ENCODE measurements around the gene TPO.
"Not testable (repeated sequence)": the region's sequence is repeated elsewhere in the genome, so short reads cannot be mapped to it uniquely, and the experiment has no call there.

TPO gene

GRCh38 chr2:1406434-1406833 is 6.8 kb upstream of the TPO start:
- no peak for DNase-seq

GRCh38 chr2:1407950-1408675 is 5.2 kb upstream of the TPO start:
- DNase-seq = no peak

GRCh38 chr2:1414121-1414520 is 858 bp downstream of the TPO start:
- DNase-seq = no peak

GRCh38 chr2:1414901-1415300 is 1.6 kb downstream of the TPO start:
- not testable (repeated sequence) for DNase-seq

GRCh38 chr2:1415501-1415900 is 2.2 kb downstream of the TPO start:
- DNase-seq = no peak

GRCh38 chr2:1418566-1418965 is 5.3 kb downstream of the TPO start:
- DNase-seq = no peak

- no peak for DNase-seq
Observed at GRCh38 chr2:1420746-1421480, 7.7 kb downstream of the TPO start.

GRCh38 chr2:1421731-1422130 is 8.5 kb downstream of the TPO start:
- DNase-seq = no peak

GRCh38 chr2:1422131-1422530 is 8.9 kb downstream of the TPO start:
- no peak for DNase-seq

GRCh38 chr2:1422716-1423285 is 9.5 kb downstream of the TPO start:
- no peak for DNase-seq

GRCh38 chr2:1427086-1427485 is 13.8 kb downstream of the TPO start:
- DNase-seq = no peak

GRCh38 chr2:1429895-1430294 is 16.6 kb downstream of the TPO start:
- DNase-seq = no peak

GRCh38 chr2:1430491-1430890 is 17.2 kb downstream of the TPO start:
- no peak for DNase-seq

- no peak for DNase-seq
Observed at GRCh38 chr2:1431886-1432400, 18.7 kb downstream of the TPO start.

- no peak for DNase-seq
Observed at GRCh38 chr2:1432726-1433125, 19.5 kb downstream of the TPO start.

- DNase-seq = no peak
Observed at GRCh38 chr2:1436369-1436768, 23.1 kb downstream of the TPO start.

- DNase-seq = no peak
Observed at GRCh38 chr2:1437101-1437500, 23.8 kb downstream of the TPO start.

- DNase-seq = no peak
Observed at GRCh38 chr2:1437537-1437936, 24.3 kb downstream of the TPO start.

GRCh38 chr2:1438972-1439371 is 25.7 kb downstream of the TPO start:
- DNase-seq = no peak

- no peak for DNase-seq
Observed at GRCh38 chr2:1440581-1440980, 27.3 kb downstream of the TPO start.

GRCh38 chr2:1446301-1446700 is 33.0 kb downstream of the TPO start:
- DNase-seq = no peak

GRCh38 chr2:1448009-1448408 is 34.7 kb downstream of the TPO start:
- DNase-seq = no peak

- DNase-seq = no peak
Observed at GRCh38 chr2:1450915-1451314, 37.7 kb downstream of the TPO start.

- no peak for DNase-seq
Observed at GRCh38 chr2:1451422-1451821, 38.2 kb downstream of the TPO start.
